ENCODE data around the gene ST6GALNAC3. TPM values are rescaled to one million over a fixed set of nuclear protein-coding genes. Genes with fewer than 3 reads are reported as not detected.

The ST6GALNAC3 gene
- total RNA-seq, 1 donor from 2014 or later: 23.6 TPM

DNA sequence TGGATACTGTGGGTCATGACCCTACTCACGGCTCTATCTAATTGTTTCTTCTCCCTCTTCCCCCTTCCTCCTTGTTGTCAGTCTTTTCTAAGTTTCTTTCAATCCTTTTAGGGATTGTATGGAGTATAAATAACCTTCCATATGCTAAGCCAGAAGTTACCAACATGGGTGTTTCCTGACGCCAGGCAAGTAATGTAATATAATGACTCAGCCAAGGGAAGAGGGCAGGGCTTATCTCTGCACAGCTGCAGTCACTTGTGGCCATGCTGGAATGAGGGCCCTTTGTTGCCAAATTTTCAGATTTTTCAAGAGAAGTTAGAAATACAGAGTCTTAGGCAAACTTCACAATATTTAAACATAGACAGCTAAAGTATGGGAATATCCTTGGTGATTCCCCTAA lies 194.6 kb downstream of the ST6GALNAC3 start:
- Mint-ChIP-seq H3K27ac (no peak overlapping the region), H3K4me3 (no peak overlapping the region), H3K36me3 (no peaks in the 10 kb centered on the region), H3K9me3 (no peaks in the 10 kb centered on the region), H3K4me1 (peaks cover 30% of the 10 kb centered on the region), H3K27me3 (ENCODE audit: insufficient read depth, low read depth) (no peaks in the 10 kb centered on the region)
- Histone ChIP-seq H3F3A (ENCODE audit: low read depth) (peaks cover 4% of the 10 kb centered on the region), H3K9me3 (ENCODE audit: low read depth) (no peaks in the 10 kb centered on the region), H3K27ac (no peak overlapping the region), H3K79me2 (ENCODE audit: low read depth) (no peaks in the 10 kb centered on the region), H3K4me2 (peak overlapping the region; percentile 25), H3K4me1 (peaks cover 23% of the 10 kb centered on the region), H3K27me3 (no peaks in the 10 kb centered on the region), H2AFZ (replicated peaks) (no peak overlapping the region), H3K9ac (no peak overlapping the region), H3K4me3 (no peak overlapping the region), H4K20me1 (ENCODE audit: low read depth) (no peaks in the 10 kb centered on the region), H3K36me3 (no peaks in the 10 kb centered on the region)
- DNase-seq (ENCODE audit: low spot score): peak; percentile 23
- TF ChIP-seq EZH2phosphoT487 (IDR thresholded peaks at IDR 0.05) (no peak), EZH2 (IDR thresholded peaks at IDR 0.05) (no peak)
- TF ChIP-seq, protein P1, sequence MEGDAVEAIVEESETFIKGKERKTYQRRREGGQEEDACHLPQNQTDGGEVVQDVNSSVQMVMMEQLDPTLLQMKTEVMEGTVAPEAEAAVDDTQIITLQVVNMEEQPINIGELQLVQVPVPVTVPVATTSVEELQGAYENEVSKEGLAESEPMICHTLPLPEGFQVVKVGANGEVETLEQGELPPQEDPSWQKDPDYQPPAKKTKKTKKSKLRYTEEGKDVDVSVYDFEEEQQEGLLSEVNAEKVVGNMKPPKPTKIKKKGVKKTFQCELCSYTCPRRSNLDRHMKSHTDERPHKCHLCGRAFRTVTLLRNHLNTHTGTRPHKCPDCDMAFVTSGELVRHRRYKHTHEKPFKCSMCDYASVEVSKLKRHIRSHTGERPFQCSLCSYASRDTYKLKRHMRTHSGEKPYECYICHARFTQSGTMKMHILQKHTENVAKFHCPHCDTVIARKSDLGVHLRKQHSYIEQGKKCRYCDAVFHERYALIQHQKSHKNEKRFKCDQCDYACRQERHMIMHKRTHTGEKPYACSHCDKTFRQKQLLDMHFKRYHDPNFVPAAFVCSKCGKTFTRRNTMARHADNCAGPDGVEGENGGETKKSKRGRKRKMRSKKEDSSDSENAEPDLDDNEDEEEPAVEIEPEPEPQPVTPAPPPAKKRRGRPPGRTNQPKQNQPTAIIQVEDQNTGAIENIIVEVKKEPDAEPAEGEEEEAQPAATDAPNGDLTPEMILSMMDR (IDR thresholded peaks at IDR 0.05): no peak

DNA sequence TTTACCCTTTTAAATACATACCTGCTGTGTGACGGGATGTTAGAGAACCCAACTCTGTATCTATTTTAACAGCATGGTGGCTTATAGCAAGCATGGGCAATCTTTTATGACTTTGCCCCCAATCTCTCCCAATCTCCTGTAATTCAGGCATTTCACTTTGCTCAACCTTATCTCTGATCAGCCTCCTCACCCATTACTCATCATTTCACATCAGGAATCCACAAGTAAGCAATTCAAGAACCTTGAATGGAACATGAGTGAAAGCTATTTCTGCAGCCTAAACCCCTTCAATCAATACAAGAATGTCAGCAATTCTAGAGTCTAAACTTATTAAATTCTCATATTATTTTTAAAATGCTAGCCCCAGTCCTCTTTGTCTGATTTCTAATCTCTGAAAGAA lies 199.8 kb downstream of the ST6GALNAC3 start:
- Histone ChIP-seq H3K4me1 (peaks cover 15% of the 10 kb centered on the region), H4K20me1 (ENCODE audit: low read depth) (no peaks in the 10 kb centered on the region), H3K27ac (no peak overlapping the region), H3K27me3 (no peaks in the 10 kb centered on the region), H3K4me3 (no peak overlapping the region), H3K36me3 (no peaks in the 10 kb centered on the region), H3K79me2 (ENCODE audit: low read depth) (no peaks in the 10 kb centered on the region), H3K9ac (no peak overlapping the region), H3F3A (ENCODE audit: low read depth) (peaks cover 10% of the 10 kb centered on the region), H3K4me2 (no peak overlapping the region), H3K9me3 (ENCODE audit: low read depth) (no peaks in the 10 kb centered on the region), H2AFZ (replicated peaks) (no peak overlapping the region)
- Mint-ChIP-seq H3K36me3 (no peaks in the 10 kb centered on the region), H3K4me3 (no peak overlapping the region), H3K4me1 (peaks cover 18% of the 10 kb centered on the region), H3K9me3 (no peaks in the 10 kb centered on the region), H3K27me3 (ENCODE audit: insufficient read depth, low read depth) (no peaks in the 10 kb centered on the region), H3K27ac (no peak overlapping the region)
- no peak for DNase-seq (ENCODE audit: low spot score)
- TF ChIP-seq EZH2phosphoT487 (IDR thresholded peaks at IDR 0.05) (no peak), EZH2 (IDR thresholded peaks at IDR 0.05) (no peak)
- TF ChIP-seq, protein P1 (IDR thresholded peaks at IDR 0.05): no peak

DNA sequence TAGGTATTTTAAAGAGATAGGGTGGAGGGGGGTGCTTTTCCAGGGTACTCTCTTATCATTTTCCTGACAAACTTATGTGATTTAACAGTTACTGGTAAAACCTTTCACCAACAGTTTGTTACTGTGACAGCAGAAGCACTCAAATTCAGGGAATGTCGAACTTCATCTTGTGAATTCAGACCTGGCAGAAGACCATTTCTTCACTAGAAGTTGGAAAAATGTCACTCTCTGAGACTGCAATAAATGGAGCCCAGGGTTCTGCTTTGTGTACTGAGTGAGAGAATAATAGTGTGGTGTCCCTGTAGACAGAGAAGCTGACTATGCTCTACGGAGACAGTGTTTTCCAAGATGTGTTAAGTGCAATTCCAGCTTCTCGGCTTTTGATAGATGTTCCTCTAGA lies 200.2 kb downstream of the ST6GALNAC3 start:
- Histone ChIP-seq H3K4me2 (no peak overlapping the region), H3F3A (ENCODE audit: low read depth) (peaks cover 10% of the 10 kb centered on the region), H4K20me1 (ENCODE audit: low read depth) (no peaks in the 10 kb centered on the region), H3K27me3 (no peaks in the 10 kb centered on the region), H3K9me3 (ENCODE audit: low read depth) (no peaks in the 10 kb centered on the region), H3K36me3 (no peaks in the 10 kb centered on the region), H3K9ac (no peak overlapping the region), H3K4me3 (no peak overlapping the region), H3K4me1 (peaks cover 14% of the 10 kb centered on the region), H3K27ac (no peak overlapping the region), H2AFZ (replicated peaks) (no peak overlapping the region), H3K79me2 (ENCODE audit: low read depth) (no peaks in the 10 kb centered on the region)
- Mint-ChIP-seq H3K4me3 (no peak overlapping the region), H3K36me3 (no peaks in the 10 kb centered on the region), H3K9me3 (no peaks in the 10 kb centered on the region), H3K27ac (no peak overlapping the region), H3K4me1 (peaks cover 17% of the 10 kb centered on the region), H3K27me3 (ENCODE audit: insufficient read depth, low read depth) (no peaks in the 10 kb centered on the region)
- TF ChIP-seq, protein P1 (IDR thresholded peaks at IDR 0.05): no peak
- TF ChIP-seq EZH2 (IDR thresholded peaks at IDR 0.05) (no peak), EZH2phosphoT487 (IDR thresholded peaks at IDR 0.05) (no peak)
- DNase-seq (ENCODE audit: low spot score): no peak
